Measurements from ENCODE around the gene OPN4.

The OPN4 gene

GRCh38 chr10:86647773-86648703 is 6.3 kb upstream of the OPN4 start:
- DNase-seq (ENCODE audit: low read depth) = peak; percentile 90

- DNase-seq (ENCODE audit: low read depth) = peak; percentile 77
Measured at GRCh38 chr10:86648704-86649427, 5.5 kb upstream of the OPN4 start.

- no peak for DNase-seq (ENCODE audit: low read depth)
Measured at GRCh38 chr10:86649471-86650150, 4.7 kb upstream of the OPN4 start.

- DNase-seq (ENCODE audit: low read depth) = no peak
Measured at GRCh38 chr10:86650151-86650550, 4.2 kb upstream of the OPN4 start.

DNA sequence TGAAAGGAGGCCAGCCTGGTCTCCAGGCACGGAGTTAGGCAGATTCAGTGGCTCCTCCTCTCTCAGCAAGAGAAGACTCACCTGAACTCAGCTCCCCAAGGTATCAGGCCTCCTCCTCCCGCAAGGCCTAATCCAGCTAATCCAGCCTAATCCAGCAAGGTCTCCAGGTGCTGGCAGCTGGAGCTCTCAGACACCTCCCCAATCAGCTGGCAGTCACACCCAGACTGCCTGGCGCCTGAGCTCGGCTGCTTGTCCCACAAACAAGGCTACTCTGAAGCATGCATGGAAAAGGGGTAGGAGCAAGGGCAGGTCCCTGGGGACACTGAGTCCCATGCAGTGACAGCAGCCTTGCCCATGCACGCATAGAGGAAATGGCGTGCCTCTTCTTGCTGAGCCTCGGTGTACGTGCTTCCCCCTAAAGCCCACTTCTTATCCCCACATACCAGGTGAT is 3.3 kb upstream of the OPN4 start:
- no peak for DNase-seq (ENCODE audit: low read depth)

GRCh38 chr10:86651631-86652331 is 2.6 kb upstream of the OPN4 start:
- no peak for DNase-seq (ENCODE audit: low read depth)

DNA sequence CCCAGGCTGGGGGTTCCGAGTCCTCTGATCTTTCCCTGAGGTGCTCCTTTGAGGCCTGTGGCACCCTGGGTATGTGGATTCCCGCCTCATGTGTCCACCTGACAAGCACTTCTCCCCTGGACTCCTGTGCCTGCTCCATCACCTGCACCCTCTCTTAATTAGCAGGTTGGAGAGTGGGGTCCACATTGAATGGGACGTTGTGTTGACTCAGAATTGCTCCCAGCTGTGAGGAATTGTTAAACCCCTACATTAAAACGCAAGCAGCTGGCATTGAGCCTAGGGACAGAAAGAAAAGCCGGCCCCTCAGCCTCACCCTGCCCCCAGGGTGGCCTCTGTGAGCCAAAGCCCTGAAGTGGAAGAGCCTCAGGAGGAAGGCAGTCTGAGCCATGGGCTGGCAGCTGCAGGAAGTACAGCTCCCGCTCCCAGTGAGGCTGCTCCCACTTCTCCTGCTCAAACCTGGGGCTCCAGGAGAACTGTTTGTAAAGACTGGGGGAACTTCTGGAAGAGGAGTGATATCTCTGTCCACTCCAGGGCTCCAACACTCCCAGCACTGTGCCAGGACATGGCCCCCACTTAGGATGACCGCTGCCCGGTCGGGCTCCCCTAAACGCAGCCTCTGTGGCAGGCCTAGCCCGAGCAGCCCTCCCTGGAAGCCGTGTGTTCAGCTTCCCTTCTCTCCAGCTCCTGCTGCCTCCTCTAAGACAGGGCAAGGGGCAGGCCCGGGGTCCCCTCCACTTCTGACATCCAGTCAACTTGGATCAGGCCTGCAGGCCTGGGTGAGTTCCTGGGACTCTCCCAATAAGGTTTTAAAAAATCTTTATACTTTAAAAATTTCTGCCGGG is 1.8 kb upstream of the OPN4 start:
- DNase-seq (ENCODE audit: low read depth) = peak; percentile 25

GRCh38 chr10:86653379-86653778 is 968 bp upstream of the OPN4 start:
- DNase-seq (ENCODE audit: low read depth) = no peak

- DNase-seq (ENCODE audit: low read depth) = no peak
Measured at GRCh38 chr10:86653987-86654386, 360 bp upstream of the OPN4 start.

GRCh38 chr10:86655173-86655540 is 810 bp downstream of the OPN4 start:
- no peak for DNase-seq (ENCODE audit: low read depth)

DNA sequence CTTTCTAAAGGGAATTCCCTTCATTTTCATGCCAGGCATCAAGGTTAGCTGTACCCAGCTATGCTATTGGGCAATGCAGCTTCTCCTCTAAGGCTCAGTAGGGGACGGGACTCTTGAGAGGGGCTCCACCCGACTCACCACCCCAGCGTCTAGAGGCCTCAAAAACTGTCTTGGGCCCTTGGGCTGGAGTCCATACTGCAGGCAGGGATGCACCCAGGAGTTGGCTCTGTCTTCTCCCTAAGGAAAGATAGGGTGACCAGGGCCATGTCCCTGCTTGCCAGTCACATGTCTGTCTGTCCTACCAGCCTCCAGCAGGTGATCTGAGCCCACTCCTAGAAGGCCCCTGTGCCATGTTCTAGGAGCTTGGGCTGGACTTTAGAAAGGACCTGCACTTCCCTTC is 1.2 kb downstream of the OPN4 start:
- DNase-seq (ENCODE audit: low read depth) = no peak

GRCh38 chr10:86657011-86657395 is 2.7 kb downstream of the OPN4 start:
- DNase-seq (ENCODE audit: low read depth) = no peak

DNA sequence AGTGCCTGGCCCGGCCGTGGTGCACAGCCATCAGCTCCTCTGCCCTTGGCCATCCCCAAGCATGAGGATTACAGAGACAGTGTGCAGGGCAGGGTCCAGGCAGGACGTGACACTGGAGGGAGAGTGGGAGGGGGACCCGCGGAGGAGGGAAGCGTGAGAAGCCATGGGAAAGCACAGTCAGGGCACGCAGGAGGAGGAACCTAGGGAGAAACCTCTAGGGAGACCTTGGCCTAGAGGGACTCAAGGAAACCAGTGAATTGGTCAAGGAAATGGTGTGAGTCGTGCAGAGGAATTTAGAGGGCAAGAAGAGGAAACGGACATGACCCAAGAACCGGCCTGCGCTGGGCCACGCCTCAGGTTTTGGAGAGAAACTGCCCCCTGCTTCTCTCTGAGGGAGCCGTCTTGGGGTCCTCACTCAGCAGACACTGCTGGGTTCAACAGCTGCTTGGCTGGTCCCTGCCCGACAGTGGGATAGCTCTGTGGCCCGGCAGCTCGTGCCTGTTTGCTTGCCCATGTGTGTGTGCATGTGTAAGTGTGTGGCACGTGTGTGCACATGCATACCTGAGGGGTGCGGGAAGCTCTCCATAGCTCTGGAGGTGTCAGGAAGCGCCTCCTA is 3.2 kb downstream of the OPN4 start:
- peak; percentile 51 for DNase-seq (ENCODE audit: low read depth)

- DNase-seq (ENCODE audit: low read depth) = no peak
Measured at GRCh38 chr10:86658261-86658741, 4.0 kb downstream of the OPN4 start.

GRCh38 chr10:86658751-86659150 is 4.4 kb downstream of the OPN4 start:
- no peak for DNase-seq (ENCODE audit: low read depth)

GRCh38 chr10:86659161-86659691 is 4.9 kb downstream of the OPN4 start:
- DNase-seq (ENCODE audit: low read depth) = no peak

- no peak for DNase-seq (ENCODE audit: low read depth)
Measured at GRCh38 chr10:86659721-86660453, 5.5 kb downstream of the OPN4 start.

DNA sequence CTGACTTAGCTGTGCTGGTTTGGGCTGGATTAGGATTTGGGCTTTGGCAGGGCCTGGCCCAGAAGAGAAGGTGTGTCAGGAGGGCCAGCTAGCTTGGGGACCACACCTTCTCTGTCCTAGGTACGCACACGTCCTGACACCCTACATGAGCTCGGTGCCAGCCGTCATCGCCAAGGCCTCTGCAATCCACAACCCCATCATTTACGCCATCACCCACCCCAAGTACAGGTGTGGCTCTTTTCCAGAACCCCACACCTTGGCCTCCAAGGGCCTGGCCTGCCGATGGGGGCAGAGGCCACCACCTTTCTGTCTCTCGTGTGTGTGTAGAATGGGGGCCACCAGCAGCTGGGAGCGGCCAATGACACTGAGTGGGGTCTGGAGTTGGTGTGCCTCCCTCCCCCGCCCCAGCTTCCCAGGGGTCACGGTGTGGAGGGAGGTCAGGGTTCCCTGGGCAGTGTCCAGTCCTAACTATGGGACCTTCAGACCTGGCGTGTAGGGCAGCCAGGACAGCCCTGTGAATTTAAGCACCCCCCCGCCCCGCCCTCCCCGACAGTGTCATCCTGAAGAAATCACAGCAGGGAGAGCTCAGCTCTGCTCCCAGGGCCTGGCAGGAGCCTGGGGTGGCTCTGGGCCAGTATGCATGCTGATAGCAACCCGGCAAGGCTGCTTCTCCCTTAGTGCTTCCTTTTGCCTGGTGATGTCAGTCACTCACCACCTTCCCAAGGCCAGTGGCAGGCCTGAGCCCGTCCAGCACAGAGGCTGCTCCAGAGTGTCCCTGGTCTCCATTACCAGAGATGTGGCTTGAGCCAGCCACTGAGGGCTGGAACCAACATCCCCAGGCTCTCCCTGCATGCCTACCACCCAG is 7.0 kb downstream of the OPN4 start:
- DNase-seq (ENCODE audit: low read depth) = no peak

Data from ELR (cell line).